HEK293T (cell line): ENCODE results near the gene USP37.

Experiments
- ARNT ChIP-seq: fragments of 450-650 bp; IDR thresholded peaks from 2 replicates; pipeline ENCODE4 v1.6.1; 2017; ENCODE audit warnings: mild to moderate bottlenecking
- BHLHE40 ChIP-seq: fragments of 450-650 bp; IDR thresholded peaks from 2 replicates; pipeline ENCODE4 v1.6.1; 2016; ENCODE audit warnings: mild to moderate bottlenecking, moderate library complexity, borderline replicate concordance
- CTBP1 ChIP-seq: fragments of 450-650 bp; IDR thresholded peaks from 2 replicates; pipeline ENCODE4 v1.6.1; 2016; ENCODE audit warnings: borderline replicate concordance
- FOXA1 ChIP-seq: fragments of 450-650 bp; IDR thresholded peaks from 2 replicates; pipeline ENCODE4 v1.6.1; 2016; ENCODE audit warnings: mild to moderate bottlenecking
- FOXK2 ChIP-seq: fragments of 450-650 bp; IDR thresholded peaks from 2 replicates; pipeline ENCODE4 v1.6.1; 2016; ENCODE audit warnings: mild to moderate bottlenecking
- FOXM1 ChIP-seq: fragments of 450-650 bp; IDR thresholded peaks from 2 replicates; pipeline ENCODE4 v1.6.1; 2017; ENCODE audit warnings: mild to moderate bottlenecking, borderline replicate concordance
- HDGF ChIP-seq: fragments of 450-650 bp; IDR thresholded peaks from 2 replicates; pipeline ENCODE4 v1.6.1; 2017; ENCODE audit warnings: antibody characterized with exemption, borderline replicate concordance
- L3MBTL2 ChIP-seq: fragments of 450-650 bp; conservative IDR thresholded peaks from 2 replicates; pipeline ENCODE4 v1.6.1; 2016; ENCODE audit warnings: mild to moderate bottlenecking
- LEF1 ChIP-seq: fragments of 450-650 bp; IDR thresholded peaks from 2 replicates; pipeline ENCODE4 v1.6.1; 2017; ENCODE audit warnings: mild to moderate bottlenecking, borderline replicate concordance
- PKNOX1 ChIP-seq: fragments of 450-650 bp; IDR thresholded peaks from 2 replicates; pipeline ENCODE4 v1.6.1; 2016
- SP1 ChIP-seq: fragments of 450-650 bp; IDR thresholded peaks from 2 replicates; pipeline ENCODE4 v1.6.1; 2017
- SUZ12 ChIP-seq: fragments of 450-650 bp; IDR thresholded peaks from 2 replicates; pipeline ENCODE4 v1.6.1; 2016; ENCODE audit warnings: mild to moderate bottlenecking
- TARDBP ChIP-seq: fragments of 450-650 bp; IDR thresholded peaks from 2 replicates; pipeline ENCODE4 v1.6.1; 2016

- TF ChIP-seq SUZ12 = no peak
- no peak for TF ChIP-seq TARDBP
- no peak for TF ChIP-seq ARNT
- TF ChIP-seq SP1 = no peak
- TF ChIP-seq L3MBTL2 = no peak
- TF ChIP-seq CTBP1 = no peak
- TF ChIP-seq FOXM1 = no peak
- TF ChIP-seq PKNOX1 = no peak
- no peak for TF ChIP-seq FOXA1
- TF ChIP-seq FOXK2 = no peak
- TF ChIP-seq LEF1 = no peak
- no peak for TF ChIP-seq HDGF
- TF ChIP-seq BHLHE40 = no peak
Measured at GRCh38 chr2:218421027-218421426, 147.1 kb downstream of the USP37 start.
